Stimulated activated CD8-positive, alpha-beta memory T cell treated with anti-CD3 and anti-CD28 coated beads, Interleukin-12 subunit alpha, Interleukin-12 subunit beta, amount 100 ng/mL, for 24 hours (primary cell): ENCODE data around the gene NPL.

Experiments
- DNase-seq: peaks from one replicate; pipeline ENCODE4 v3.0.0-alpha.2; 2020; ENCODE audit errors: extremely low read depth

The NPL gene

GRCh38 chr1:182867861-182868260, 78.3 kb downstream of the NPL start:
- no peak for DNase-seq

GRCh38 chr1:182869241-182869666, 79.7 kb downstream of the NPL start:
- DNase-seq, result no peak

GRCh38 chr1:182872881-182873280, 83.3 kb downstream of the NPL start:
- DNase-seq, result no peak

DNA sequence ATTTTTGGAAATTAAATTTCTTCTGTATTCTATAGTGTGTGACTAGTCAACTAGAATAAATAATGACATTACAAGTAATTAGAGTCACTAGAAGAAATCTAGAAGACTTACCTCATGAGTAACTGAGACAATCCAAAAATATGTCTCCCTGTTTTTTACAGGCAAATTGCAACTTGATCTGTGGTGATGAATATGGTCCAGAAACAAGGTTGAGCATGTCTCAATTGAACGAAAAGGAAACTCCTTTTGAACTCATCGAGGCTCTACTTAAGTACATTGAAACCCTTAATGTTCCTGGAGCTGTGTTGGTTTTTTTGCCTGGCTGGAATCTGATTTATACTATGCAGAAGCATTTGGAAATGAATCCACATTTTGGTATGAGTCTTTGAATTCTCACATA, 86.3 kb downstream of the NPL start:
- DNase-seq, result no peak

DNA sequence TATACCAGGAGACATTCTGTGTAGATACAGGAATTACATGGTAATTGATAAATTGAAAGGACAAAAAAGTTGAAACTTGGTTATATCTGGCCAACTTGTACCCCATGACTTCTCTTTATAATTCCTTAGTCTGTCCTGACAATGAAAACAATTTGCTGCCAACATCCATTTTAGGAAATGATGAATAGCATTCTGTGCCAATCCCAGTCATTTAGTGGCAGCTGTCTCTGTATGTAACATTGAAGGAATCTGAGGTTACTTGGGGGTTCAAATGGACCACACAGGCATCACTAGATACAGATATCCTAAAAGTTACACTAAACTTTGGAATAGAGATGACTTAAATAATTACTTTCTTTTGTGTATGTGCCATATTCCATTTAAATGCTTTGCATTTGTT, 87.8 kb downstream of the NPL start:
- DNase-seq, result no peak

DNA sequence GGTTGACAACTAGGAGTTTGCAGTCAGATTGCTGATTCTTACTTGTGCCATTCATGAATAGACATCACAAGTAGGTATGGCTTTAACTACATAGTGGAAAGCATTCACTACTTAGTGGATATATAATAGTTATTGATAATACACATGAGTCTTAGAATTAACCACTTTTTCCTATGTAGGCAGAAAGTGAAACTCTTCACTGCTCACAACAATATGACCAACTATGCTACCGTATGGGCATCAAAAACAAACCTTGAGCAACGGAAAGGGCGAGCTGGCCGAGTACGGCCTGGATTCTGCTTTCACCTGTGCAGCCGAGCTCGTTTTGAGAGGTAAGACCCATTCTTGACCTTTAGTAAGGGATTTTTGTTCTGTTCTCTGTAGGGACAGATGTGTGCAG, 88.3 kb downstream of the NPL start:
- no peak for DNase-seq
